ELR (cell line): ENCODE measurements around the gene TTC3.

Experiments used
- DNase-seq: peaks from one replicate; pipeline ENCODE4 v3.0.0-alpha.2; 2015; ENCODE audit warnings: low read depth

Gene TTC3

DNA sequence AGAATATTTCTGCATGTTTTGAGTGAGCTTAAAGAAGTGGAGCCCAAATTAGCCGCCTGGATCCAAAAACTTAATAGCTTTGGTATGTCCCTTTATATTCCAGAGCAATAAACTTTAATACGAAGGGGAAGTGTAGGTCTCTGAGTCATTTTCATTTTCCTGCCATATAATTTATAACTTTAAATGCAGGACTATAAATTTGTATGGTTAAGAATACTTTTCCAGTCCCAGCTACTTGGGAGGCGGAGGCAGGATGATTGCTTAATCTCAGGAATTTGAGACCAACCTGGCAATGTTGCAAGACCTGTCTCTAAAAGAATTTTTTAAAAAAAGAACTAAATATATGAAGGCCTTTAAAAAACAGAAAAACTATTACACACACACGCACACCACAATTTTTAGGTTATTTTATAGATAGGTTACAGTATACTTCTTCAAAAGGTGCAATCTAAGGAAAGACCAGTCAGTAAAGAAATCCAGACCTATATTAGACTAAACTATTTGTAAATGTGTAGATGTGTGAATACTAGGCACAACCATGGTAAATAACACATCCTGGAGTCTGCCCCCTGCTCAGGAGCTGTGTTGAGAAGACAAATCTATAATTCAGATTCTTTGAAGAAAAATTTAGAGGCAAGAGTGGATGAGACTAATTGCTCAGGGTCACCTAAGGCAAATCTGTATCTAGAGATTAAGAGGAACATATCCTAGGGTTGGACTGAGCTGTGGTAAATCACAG lies 80.3 kb downstream of the TTC3 start:
- peak; percentile 32 for DNase-seq

- DNase-seq: no peak
Observed at GRCh38 chr21:37153935-37154350, 80.9 kb downstream of the TTC3 start.

DNA sequence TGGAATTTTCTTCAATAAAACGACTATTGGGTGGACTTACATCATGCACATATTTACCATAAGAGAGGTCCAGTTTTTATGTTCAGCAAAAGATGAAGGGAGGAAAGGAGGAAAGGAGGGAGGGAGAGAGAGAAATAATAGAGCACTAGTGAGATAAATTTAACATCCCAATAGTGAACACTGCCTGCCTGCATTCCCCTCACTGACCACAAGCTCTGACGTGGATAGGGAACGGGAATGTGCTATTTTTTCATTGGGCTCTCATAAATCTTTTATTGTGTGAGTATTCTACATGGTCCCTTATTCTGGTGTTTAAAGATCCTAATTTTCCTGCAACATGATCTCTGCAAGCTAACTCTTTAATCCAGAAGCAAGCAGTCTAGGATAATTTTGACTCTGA lies 82.1 kb downstream of the TTC3 start:
- DNase-seq: peak; percentile 15

GRCh38 chr21:37157938-37158337 lies 84.9 kb downstream of the TTC3 start:
- no peak for DNase-seq

- DNase-seq: no peak
Observed at GRCh38 chr21:37159053-37159776, 86.2 kb downstream of the TTC3 start.

- DNase-seq: no peak
Observed at GRCh38 chr21:37159949-37160348, 86.9 kb downstream of the TTC3 start.

GRCh38 chr21:37164742-37165141 lies 91.7 kb downstream of the TTC3 start:
- DNase-seq: no peak

- DNase-seq: no peak
Observed at GRCh38 chr21:37165586-37165985, 92.5 kb downstream of the TTC3 start.

- peak; percentile 41 for DNase-seq
Observed at GRCh38 chr21:37166733-37167132, 93.7 kb downstream of the TTC3 start.

- no peak for DNase-seq
Observed at GRCh38 chr21:37168666-37169065, 95.6 kb downstream of the TTC3 start.

DNA sequence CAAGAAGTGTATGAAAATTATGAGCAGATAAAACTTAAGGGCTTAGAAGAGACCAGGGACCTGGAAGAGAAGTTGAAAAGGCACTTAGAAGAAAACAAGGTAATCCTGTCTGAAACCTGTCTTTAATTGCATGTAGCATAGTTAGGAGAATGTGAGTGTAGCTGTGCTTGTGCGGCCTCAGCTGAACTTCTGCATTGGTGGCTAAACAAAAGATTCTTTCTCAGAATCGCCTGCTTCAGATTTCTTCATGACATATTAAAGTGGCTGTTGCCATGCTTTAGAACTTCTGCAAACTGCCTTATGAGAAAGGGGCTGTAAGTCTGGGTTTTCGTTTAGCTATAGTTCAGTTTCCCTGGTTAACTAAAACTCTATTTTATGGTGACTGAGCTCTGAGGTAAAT lies 99.6 kb downstream of the TTC3 start:
- no peak for DNase-seq

GRCh38 chr21:37176716-37177115 lies 103.7 kb downstream of the TTC3 start:
- DNase-seq: no peak

GRCh38 chr21:37181059-37181458 lies 108.0 kb downstream of the TTC3 start:
- no peak for DNase-seq

DNA sequence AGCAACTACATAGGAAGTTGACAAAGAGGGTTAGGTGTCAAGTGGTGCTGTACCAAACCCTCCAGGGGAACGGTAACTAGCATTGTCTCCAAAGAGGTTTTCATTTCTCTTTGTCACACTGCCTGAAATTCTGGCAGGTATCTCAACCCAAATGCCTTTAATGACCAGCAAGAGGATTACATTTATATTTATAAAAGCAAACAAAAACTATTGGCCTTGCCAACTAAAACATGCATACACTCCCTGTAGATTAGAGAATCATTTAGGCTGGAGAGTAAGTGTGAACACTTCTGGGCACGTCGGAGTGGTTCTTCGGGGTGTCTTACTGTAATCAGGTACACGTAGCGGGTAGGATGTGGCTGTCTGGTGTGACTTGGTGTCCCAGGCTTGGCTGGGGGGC lies 109.2 kb downstream of the TTC3 start:
- DNase-seq: no peak

DNA sequence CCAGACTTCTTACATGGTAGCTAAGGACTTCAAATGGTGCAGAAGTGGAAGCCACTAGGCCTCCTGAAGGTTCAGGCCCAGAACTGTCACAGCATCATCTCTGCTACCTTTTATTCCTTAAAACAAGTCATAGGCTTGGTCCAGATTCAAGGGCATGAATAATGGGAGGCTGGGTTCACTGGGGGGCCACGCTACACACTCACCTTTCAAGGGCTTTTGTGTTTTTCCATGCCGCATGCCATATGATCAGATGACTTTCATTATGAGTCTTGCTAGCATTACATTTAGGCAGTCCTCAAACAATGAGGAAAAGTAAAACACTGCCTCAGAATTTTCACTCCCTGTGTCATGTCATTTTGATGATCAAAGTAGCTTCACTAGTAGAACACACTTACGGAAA lies 110.7 kb downstream of the TTC3 start:
- DNase-seq: no peak

DNA sequence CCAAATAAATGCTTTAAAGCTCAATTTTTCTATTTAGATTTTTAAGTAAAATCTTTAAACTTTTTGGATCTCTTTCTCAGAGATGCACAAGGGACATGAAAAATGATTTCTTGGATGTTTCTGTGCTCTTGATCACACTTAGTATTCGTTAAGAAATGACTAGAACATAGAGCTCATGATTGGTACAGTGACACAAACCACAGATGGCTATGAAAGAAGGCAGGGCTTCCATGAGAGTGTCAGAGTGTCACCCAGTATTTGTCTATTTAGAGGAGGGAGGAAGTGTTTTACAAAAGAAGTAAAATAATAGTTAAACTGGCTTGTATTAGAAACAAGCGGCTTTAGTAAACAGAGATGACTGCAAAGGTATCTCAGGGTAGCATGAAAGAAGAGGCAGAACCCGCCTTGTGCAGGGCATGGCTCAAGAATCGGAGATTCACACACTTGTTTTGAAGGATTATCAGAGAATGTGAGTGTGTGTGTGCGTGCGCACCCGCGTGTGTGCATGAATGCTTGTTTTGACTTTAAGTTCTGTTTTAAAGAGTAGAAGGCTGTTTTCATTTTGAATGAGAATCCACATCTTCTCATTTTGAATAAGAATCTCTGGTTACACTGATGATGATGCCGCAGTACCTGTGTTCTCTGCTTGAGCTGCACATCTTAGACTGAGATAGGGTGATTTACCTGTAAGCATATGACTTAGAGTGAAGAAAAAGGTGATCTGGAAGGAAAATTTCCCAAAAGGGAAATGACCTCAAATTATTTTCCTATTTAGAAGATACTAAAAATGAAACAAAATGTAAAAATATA lies 111.9 kb downstream of the TTC3 start:
- no peak for DNase-seq

DNA sequence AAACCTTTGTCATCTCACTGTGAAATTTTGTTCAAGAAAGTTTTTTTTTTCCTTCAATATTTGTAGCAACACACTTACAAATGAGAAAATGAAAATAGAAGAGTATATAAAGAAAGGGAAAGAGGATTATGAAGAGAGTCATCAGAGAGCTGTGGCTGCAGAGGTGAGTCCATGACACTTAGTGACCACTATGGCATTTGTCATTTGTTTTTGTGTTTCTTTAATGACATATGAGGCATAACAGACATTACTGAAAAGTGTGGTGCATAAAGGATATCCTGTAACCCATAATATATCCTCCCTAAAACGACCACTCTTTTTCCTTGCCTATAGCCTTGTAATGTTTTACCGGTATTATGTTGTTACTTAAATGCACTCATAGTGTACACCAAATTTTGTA lies 113.9 kb downstream of the TTC3 start:
- DNase-seq: no peak

GRCh38 chr21:37188825-37189224 lies 115.8 kb downstream of the TTC3 start:
- DNase-seq: no peak

GRCh38 chr21:37192019-37192418 lies 119.0 kb downstream of the TTC3 start:
- no peak for DNase-seq

DNA sequence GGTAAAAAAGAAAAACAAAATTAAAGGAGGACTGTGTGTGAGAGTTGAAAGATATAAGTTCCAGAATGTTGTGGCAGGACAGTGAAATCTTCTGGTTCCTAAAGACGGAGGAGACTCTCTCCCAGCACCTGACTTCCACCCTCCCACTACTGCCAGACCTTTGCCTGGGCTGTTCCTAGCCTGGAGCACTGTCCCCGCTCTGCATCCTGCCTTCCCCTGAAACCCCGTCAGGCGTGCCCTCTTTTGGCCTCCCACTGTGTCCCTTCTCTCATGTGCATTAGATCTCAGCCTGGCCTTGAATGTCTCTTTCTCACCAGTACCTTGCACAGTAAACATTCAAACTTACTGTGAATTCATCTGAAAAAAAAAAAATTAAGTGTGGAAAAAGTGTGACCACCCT lies 120.0 kb downstream of the TTC3 start:
- no peak for DNase-seq

GRCh38 chr21:37193676-37194075 lies 120.6 kb downstream of the TTC3 start:
- DNase-seq: no peak

GRCh38 chr21:37195059-37195458 lies 122.0 kb downstream of the TTC3 start:
- DNase-seq: no peak

GRCh38 chr21:37195610-37196009 lies 122.6 kb downstream of the TTC3 start:
- DNase-seq: no peak
